WTC11 (cell line): ENCODE results near the gene LILRB2.

ENCODE experiments used
- SP1 ChIP-seq: sonication (generic); formaldehyde crosslinking; conservative IDR thresholded peaks from 2 replicates; pipeline ENCODE4 v1.8.1; 2022; ENCODE audit warnings: missing genetic modification reagents
- ZNF423 ChIP-seq: fragments of 250-450 bp; sonication (Bioruptor Pico); IDR thresholded peaks from 2 replicates; pipeline ENCODE4 v2.1.2; 2022; ENCODE audit warnings: mild to moderate bottlenecking, moderate library complexity
- TF ChIP-seq, protein P1 (sequence below): fragments of 200-600 bp; IDR thresholded peaks from 2 replicates; pipeline ENCODE4 v1.8.0; 2022; ENCODE audit warnings: antibody characterized with exemption

DNA sequence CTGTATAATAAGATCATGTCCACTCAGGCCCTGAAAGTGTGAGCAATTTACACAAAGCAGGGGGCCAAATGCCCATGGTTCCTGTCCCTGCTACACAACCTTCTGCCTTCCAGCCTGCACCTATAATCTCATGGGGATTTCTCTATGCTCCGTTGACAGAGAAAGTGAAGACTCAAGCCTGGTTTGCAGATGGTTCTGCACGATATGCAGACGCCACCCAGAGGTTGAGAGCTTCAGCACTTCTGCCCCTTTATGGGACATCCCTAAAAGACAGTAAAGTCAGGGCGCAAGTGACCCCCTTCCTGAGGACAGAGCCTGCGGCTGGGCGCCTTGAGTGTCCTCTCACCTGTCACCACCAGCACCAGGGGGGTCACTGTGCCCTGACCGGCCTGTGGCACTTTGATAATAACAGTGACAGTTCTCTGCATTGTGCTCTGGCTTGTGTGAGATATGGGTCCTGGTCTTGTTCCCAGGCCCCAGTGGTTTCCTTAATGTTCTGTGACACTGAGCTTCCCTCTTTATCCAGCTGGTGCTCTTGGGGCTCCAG lies 16.9 kb upstream of the LILRB2 start:
- TF ChIP-seq, protein P1, sequence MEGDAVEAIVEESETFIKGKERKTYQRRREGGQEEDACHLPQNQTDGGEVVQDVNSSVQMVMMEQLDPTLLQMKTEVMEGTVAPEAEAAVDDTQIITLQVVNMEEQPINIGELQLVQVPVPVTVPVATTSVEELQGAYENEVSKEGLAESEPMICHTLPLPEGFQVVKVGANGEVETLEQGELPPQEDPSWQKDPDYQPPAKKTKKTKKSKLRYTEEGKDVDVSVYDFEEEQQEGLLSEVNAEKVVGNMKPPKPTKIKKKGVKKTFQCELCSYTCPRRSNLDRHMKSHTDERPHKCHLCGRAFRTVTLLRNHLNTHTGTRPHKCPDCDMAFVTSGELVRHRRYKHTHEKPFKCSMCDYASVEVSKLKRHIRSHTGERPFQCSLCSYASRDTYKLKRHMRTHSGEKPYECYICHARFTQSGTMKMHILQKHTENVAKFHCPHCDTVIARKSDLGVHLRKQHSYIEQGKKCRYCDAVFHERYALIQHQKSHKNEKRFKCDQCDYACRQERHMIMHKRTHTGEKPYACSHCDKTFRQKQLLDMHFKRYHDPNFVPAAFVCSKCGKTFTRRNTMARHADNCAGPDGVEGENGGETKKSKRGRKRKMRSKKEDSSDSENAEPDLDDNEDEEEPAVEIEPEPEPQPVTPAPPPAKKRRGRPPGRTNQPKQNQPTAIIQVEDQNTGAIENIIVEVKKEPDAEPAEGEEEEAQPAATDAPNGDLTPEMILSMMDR: no peak
- no peak for TF ChIP-seq ZNF423 (CRISPR knock-in tag)
- no peak for TF ChIP-seq SP1 (CRISPR knock-in tag)
